SK-N-MC (cell line): ENCODE results near the gene PSMD10.

Experiments
- EZH2 ChIP-seq: fragments of 200-600 bp; sonication (generic); IDR thresholded peaks from one replicate; pipeline ENCODE4 v1.6.1; 2017; ENCODE audit warnings: antibody characterized with exemption
- POLR2AphosphoS5 ChIP-seq: IDR thresholded peaks from 2 replicates; pipeline ENCODE4 v1.6.1; 2012; ENCODE audit warnings: mild to moderate bottlenecking, low read depth, low read length, borderline replicate concordance

DNA sequence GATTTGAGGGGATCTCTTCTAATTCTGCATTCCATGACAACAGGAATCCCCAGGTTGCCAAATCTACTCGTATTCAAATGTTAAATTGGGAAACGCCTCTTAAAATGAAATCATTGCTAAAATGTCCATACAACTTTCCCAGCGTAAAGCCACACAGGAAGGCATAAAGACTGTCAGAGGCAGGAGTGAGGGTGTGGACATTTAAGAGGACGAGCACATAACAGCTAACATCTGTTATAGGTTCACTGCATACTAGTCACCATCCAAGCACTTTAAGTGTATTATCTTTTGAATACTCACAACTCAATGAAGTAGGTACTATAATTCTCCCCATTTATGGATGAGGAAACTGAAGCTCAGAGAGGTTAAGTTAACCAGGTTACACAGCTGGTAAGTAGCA, 35.8 kb upstream of the PSMD10 start:
- TF ChIP-seq POLR2AphosphoS5 (no peak), EZH2 (no peak)
